ENCODE data around the gene HSPB1.
"Not testable (repeated sequence)": the region's sequence is repeated elsewhere in the genome, so short reads cannot be mapped to it uniquely, and the experiment has no call there.

The HSPB1 gene

DNA sequence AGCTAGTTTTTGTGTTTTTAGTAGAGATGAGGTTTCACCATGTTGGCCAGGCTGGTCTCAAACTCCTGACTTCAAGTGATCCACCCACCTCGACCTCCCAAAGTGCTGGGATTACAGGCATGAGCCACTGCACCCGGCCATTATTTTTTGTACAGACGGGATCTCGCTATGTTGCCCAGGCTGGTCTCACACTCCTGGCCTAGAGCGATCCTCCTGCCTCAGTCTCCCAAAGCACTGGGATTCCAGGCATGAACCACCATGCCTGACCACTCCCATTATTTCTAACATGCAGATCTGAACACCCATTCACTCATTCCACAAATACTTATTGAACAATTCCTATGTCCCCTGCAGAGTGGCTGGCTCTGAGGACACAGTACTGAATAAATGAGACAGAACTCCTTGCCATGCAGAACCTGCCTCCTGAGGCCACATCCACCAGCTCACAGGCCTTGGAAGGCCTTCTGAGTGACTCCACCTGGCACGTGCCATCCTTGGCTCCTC, 11.6 kb upstream of the HSPB1 start:
- H3K9me3 Mint-ChIP-seq; H3K4me3 Mint-ChIP-seq; H3K36me3 Mint-ChIP-seq (ENCODE audit: low read depth): not testable (repeated sequence)
- intact Hi-C loops (cut with micrococcal nuclease): loop anchor here (1.0 kb wide), 1 partner anchor 23 kb away; no protein-coding TSS in a partner anchor
- H3K27ac Mint-ChIP-seq: peak overlapping the region; percentile 71
- peaks cover 51% of the 10 kb centered on the region for H3K4me1 Mint-ChIP-seq (ENCODE audit: low read depth)
- peaks cover 26% of the 10 kb centered on the region for H3K27me3 Mint-ChIP-seq

DNA sequence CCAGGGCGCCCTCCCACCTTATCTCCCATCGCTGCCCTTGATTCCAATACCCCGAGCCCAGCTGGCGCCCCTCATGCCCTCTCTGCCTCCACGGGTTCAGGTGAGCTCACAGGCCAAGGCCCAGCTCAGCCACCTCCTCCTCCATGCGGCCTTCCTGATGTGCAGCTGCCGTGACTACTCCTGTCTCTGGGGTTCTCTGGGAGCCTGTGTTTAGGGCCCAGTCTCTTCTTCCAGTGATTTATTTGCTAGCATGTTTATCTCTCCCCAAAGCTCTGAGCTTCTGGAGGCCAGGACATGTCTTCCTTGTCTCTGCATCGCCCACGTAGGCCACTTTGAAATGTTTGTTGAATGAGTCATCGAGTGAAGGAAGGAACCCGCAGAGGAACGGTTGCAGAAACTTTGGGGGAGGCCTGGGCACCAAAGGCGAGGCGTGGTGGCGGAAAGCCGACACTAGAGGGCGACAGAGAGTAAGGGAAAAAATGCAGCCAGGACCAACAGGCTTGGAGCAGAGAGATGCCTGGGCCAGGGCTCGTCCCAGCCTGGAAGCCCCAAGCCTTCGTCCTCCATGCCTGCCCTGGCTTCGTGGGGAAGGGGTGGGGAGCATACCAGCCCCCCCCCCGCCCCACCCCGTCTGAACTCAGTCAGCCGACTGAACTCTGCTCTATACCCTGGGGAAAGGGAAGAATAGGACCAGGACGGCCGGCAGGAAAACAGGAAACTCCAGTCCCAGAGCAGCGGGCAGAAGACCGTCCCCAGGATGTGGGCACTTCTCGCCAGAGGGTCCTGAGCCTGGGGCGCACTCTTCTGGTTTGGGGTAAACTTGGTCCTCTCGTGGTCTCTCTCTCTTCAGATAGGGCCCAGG, 10.9 kb upstream of the HSPB1 start:
- no peaks in the 10 kb centered on the region for H3K9me3 Mint-ChIP-seq
- intact Hi-C loops (cut with micrococcal nuclease): loop anchor here (1.0 kb wide), 1 partner anchor 23 kb away; no protein-coding TSS in a partner anchor
- peaks cover 20% of the 10 kb centered on the region for H3K27me3 Mint-ChIP-seq
- peaks cover 57% of the 10 kb centered on the region for H3K4me1 Mint-ChIP-seq (ENCODE audit: low read depth)
- no peaks in the 10 kb centered on the region for H3K36me3 Mint-ChIP-seq (ENCODE audit: low read depth)
- H3K4me3 Mint-ChIP-seq: peak overlapping the region; percentile 69
- H3K27ac Mint-ChIP-seq: peak overlapping the region; percentile 71

DNA sequence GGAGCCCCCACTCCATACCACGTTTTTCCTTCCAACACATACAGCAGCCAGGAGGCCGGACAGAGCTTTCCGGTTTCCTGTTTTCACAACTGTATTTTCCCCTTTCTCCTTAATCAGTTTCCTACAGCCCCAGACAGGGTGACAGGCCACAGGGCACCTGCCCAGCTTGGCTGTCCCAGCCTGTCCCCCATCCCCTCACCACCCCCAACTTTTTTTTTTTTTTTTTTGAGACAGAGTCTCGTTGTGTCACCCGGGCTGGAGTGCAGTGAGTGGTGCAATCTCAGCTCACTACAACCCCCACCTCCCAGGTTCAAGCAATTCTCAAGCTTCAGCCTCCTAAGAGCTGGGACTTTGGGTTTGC, 10.3 kb upstream of the HSPB1 start:
- peaks cover 21% of the 10 kb centered on the region for H3K27me3 Mint-ChIP-seq
- H3K4me3 Mint-ChIP-seq: peak overlapping the region; percentile 69
- no peaks in the 10 kb centered on the region for H3K36me3 Mint-ChIP-seq (ENCODE audit: low read depth)
- peak overlapping the region; percentile 71 for H3K27ac Mint-ChIP-seq
- H3K9me3 Mint-ChIP-seq: no peaks in the 10 kb centered on the region
- intact Hi-C loops (cut with micrococcal nuclease): no loop called here
- H3K4me1 Mint-ChIP-seq (ENCODE audit: low read depth): peaks cover 64% of the 10 kb centered on the region

DNA sequence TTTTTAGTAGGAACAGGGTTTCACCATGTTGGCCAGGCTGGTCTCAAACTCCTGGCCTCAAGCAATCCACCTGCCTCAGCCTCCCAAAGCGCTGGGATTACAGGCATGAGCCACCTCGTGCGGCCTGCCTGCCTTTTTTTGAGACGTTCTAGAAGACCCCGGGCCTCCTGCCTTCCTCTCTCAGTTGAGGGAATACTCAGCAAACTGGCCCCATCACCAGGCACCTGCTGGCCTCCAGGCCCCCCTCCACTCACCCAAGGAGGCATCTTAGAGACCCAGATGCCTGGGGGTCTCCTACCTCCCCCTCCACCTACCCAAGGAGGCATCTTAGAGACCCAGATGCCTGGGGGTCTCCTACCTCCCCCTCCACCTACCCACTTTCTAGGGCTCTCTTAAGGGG, 9.6 kb upstream of the HSPB1 start:
- H3K27me3 Mint-ChIP-seq: peaks cover 18% of the 10 kb centered on the region

DNA sequence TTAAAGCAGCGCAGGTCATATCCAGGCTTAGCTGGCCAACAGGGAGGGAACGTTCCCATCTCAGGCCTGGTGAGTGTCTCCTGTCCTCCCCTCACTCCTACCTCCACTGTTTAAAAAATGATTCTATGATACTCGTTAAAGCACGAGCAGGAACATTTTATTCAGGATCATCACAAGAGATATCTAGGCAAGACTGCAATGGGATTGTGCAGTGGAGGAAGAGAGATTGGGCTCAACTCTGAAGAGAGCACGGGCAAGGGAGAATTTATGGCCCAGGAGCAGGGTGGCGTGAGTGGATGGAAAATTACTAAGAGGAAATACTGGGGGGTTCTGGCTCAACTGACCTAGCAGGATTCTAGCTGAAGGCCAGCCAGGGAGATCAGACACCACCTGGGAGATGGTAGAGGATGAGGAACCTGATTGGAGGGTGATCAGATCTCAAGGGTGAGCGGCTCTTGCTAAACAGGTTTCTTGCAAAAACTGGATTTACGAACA, 9.0 kb upstream of the HSPB1 start:
- Mint-ChIP-seq H3K9me3 (no peaks in the 10 kb centered on the region), H3K27ac (peak overlapping the region; percentile 8)
- intact Hi-C loops (cut with micrococcal nuclease): no loop called here

More for the DNA sequence above, 9.6 kb upstream of the HSPB1 start:
- H3K36me3 Mint-ChIP-seq (ENCODE audit: low read depth); H3K27ac Mint-ChIP-seq; H3K4me3 Mint-ChIP-seq; intact Hi-C loops (cut with micrococcal nuclease); H3K9me3 Mint-ChIP-seq: not testable (repeated sequence)
- H3K4me1 Mint-ChIP-seq (ENCODE audit: low read depth): peaks cover 68% of the 10 kb centered on the region

DNA sequence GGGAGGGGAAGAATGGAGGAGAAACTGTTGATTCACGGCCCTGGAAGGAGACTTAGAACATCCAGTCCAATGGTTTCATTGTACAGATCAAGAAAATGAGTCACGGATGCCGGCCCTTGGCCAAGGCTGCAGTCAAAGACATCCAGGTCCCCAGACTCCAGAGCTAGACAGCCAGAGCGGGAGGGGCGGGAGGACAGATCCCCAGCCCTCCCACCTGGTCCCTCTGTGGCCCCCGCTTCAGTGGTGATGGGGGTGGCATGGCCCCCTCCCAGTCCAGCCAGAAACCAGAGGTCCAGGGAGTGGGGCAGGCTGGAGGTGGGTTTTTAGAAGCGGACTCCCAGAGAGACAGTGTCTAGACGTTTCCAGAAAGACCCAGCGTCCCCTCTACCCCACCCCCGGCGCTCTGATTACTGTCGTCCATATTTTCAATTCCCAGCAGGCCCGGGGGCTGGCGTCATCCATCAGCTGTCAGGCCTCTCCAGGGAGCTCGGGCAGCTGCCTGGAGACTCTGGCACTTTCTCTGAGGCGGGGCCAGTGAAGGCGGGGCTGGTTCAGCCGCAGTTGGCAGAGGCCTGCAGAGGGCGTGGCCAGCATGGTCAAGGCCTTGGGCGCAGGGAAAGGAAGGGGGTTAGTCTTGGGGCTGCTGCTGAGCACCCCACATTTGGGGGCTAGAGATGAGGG, 8.0 kb upstream of the HSPB1 start:
- peaks cover 68% of the 10 kb centered on the region for H3K4me1 Mint-ChIP-seq (ENCODE audit: low read depth)
- H3K4me3 Mint-ChIP-seq: peak overlapping the region; percentile 44
- H3K27ac Mint-ChIP-seq: peak overlapping the region; percentile 76
- H3K9me3 Mint-ChIP-seq: no peaks in the 10 kb centered on the region
- intact Hi-C loops (cut with micrococcal nuclease): no loop called here
- H3K36me3 Mint-ChIP-seq (ENCODE audit: low read depth): no peaks in the 10 kb centered on the region
- peaks cover 14% of the 10 kb centered on the region for H3K27me3 Mint-ChIP-seq

More for the DNA sequence above, 9.0 kb upstream of the HSPB1 start:
- peaks cover 14% of the 10 kb centered on the region for H3K27me3 Mint-ChIP-seq
- H3K4me3 Mint-ChIP-seq: no peak overlapping the region
- peaks cover 68% of the 10 kb centered on the region for H3K4me1 Mint-ChIP-seq (ENCODE audit: low read depth)
- no peaks in the 10 kb centered on the region for H3K36me3 Mint-ChIP-seq (ENCODE audit: low read depth)

DNA sequence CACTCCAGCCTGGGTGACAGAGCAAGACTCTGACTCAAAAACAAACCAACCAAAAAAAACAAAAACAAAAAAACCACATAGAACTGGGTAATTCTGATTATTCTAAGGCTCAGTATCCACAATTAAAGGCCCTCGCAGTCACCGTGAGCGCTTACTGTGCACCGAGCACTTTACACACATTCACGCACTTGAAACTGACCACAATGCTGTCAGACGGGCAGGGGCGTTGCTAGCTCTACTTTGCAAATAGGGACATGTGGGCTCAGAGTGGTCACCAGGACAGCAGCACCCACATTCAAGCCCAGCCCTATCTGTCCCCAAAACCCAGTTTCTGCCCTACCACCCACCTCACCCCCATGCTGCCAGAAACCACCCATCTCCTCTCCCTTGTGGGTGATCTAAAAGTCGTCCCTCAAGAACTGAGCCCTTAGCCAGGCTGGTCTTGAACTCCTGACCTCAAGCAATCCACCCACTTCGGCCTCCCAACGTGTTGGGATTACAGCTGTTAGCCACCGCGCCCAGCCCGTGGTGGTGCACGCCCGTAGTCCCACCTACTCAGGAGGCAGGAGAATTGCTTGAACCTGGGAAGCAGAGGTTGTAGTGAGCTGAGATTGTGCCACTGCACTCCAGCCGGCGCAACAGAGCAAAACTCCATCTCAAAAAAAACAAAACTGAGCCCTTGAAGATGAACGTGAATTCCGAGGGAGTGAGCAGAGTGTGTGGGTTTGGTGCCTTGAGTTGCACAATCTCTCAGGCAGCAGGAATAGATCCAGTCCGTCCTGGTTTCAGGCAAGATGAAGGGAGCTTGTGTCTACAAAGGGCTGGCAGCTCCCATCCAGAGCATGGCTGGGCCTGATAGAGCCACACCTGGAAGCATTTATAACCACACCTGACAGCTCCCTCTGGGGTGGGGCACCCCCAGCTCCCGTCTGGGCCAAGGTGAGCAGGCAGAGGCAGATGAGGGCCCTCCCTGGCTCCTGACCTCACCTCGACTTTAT, 5.4 kb upstream of the HSPB1 start:
- Mint-ChIP-seq H3K36me3 (ENCODE audit: low read depth) (peaks cover 1% of the 10 kb centered on the region), H3K27me3 (peaks cover 13% of the 10 kb centered on the region), H3K4me3 (no peak overlapping the region), H3K9me3 (peaks cover 3% of the 10 kb centered on the region), H3K27ac (peak overlapping the region; percentile 29), H3K4me1 (ENCODE audit: low read depth) (peaks cover 51% of the 10 kb centered on the region)
- intact Hi-C loops (cut with micrococcal nuclease): no loop called here

DNA sequence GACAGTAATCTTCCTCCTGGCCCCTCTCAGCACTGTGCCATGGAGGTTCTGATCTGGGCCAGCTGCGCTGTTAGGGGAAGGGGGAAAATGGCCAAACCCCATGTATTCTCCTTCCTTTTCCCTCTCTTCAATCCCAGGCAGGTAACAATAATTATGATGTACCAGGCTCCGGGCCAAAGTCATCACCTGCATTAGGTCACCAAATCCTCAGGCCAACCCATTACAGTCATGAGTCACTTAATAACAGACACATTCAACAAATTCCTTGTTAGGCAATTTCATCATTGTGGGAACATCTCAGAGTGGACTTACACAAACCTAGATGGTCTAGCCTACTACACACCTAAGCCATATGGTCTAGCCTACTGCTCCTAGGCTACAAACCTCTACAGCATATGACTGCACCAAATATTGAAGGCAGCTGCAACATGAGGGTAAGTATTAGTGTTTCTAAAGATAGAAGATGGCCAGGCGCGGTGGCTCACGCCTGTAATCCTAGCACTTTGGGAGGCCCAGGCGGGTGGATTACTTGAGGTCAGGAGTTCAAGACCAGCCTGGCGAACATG, 2.2 kb upstream of the HSPB1 start:
- Mint-ChIP-seq H3K36me3 (ENCODE audit: low read depth) (peaks cover 31% of the 10 kb centered on the region), H3K9me3 (peaks cover 8% of the 10 kb centered on the region), H3K27me3 (peaks cover 12% of the 10 kb centered on the region), H3K27ac (no peak overlapping the region), H3K4me3 (no peak overlapping the region), H3K4me1 (ENCODE audit: low read depth) (peaks cover 43% of the 10 kb centered on the region)
- intact Hi-C loops (cut with micrococcal nuclease): no loop called here

DNA sequence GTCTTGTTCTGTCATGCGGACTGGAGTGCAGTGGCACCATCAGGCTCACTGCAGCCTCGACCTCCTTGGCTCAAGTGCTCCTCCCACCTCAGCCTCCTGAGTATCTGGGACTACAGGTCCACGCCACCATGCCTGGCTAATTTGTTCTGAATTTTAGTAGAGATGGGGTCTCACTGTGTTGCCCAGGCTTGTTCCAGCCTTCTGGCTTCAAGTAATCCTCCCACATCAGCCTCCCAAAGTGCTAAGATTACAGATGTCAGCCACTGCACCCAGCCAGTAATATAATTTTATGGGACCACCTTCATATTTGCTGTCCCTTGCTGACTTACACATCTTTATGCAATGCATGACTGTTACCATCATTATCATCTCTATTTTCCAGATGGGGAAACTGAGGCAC, 1.5 kb upstream of the HSPB1 start:
- Mint-ChIP-seq H3K4me1 (ENCODE audit: low read depth) (peaks cover 35% of the 10 kb centered on the region), H3K27me3 (peaks cover 12% of the 10 kb centered on the region), H3K27ac (no peak overlapping the region), H3K36me3 (ENCODE audit: low read depth) (peaks cover 31% of the 10 kb centered on the region), H3K9me3 (peaks cover 8% of the 10 kb centered on the region), H3K4me3 (no peak overlapping the region)
- intact Hi-C loops (cut with micrococcal nuclease): no loop called here

DNA sequence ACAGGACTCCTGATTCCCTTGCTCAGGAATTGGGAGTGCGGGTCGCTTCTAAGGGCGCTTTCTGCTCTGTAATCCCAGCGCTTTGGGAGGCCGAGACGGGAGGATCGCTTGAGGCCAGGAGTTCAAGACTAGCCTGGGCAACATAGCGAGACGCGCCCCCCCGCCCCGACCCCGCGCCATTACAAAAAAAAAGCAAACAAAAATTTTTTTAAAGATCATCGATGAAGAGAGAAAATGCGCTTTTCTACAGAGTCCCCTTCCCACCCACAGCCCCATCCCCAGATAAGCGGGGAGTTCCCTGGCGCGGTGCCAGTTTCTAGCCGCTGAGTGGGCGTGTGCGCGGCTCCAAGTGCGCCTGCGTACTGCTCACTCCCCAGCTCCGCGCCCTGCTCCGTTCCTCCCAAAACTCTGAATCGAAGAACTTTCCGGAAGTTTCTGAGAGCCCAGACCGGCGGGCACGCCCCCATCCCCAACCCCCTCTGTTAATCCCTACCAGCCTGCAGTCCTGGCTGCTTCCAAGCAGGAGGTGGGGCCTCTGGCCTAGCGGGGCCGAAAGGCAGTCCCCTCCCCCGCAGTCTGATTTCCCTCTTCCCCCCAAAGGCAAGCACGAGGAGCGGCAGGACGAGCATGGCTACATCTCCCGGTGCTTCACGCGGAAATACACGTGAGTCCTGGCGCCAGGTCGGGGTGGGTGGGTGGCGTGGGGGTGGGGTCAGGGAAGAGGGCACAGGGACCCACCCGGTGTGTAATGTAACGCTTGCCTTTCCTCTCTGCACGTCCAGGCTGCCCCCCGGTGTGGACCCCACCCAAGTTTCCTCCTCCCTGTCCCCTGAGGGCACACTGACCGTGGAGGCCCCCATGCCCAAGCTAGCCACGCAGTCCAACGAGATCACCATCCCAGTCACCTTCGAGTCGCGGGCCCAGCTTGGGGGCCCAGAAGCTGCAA, 1.0 kb downstream of the HSPB1 start:
- Mint-ChIP-seq H3K4me1 (ENCODE audit: low read depth) (peaks cover 20% of the 10 kb centered on the region), H3K27me3 (peaks cover 6% of the 10 kb centered on the region), H3K4me3 (peak overlapping the region; percentile 91), H3K27ac (peak overlapping the region; percentile 88), H3K9me3 (peaks cover 8% of the 10 kb centered on the region), H3K36me3 (ENCODE audit: low read depth) (peaks cover 31% of the 10 kb centered on the region)
- intact Hi-C loops (cut with micrococcal nuclease): no loop called here

DNA sequence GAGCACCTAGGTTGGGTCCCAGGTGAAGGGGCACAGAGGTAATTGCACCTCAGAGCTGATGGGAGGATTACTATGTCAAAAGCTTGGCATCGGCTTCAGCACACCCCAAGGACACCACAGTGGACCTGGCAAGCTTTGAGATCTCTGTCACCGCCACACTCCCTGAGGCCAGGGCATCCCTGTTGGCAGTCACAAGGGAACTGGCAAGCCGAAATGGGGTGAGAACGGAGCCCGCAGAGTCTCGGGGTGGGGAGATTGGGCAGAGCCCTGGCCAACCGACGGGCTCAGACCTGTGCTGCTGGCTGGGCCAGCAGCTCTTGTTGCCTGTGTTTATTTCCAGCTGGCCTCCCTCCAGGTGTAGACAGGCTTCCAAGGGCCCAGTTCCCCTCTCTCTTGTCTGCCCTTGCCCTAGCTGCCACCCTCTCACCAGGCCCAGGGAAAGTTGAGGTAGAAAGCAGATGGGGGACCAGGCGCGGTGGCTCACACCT, 2.5 kb downstream of the HSPB1 start:
- H3K27ac Mint-ChIP-seq: no peak overlapping the region
- no peak overlapping the region for H3K4me3 Mint-ChIP-seq
- intact Hi-C loops (cut with micrococcal nuclease): no loop called here
- H3K36me3 Mint-ChIP-seq (ENCODE audit: low read depth): peaks cover 31% of the 10 kb centered on the region
- H3K27me3 Mint-ChIP-seq: peaks cover 5% of the 10 kb centered on the region
- peaks cover 8% of the 10 kb centered on the region for H3K9me3 Mint-ChIP-seq
- H3K4me1 Mint-ChIP-seq (ENCODE audit: low read depth): peaks cover 20% of the 10 kb centered on the region

DNA sequence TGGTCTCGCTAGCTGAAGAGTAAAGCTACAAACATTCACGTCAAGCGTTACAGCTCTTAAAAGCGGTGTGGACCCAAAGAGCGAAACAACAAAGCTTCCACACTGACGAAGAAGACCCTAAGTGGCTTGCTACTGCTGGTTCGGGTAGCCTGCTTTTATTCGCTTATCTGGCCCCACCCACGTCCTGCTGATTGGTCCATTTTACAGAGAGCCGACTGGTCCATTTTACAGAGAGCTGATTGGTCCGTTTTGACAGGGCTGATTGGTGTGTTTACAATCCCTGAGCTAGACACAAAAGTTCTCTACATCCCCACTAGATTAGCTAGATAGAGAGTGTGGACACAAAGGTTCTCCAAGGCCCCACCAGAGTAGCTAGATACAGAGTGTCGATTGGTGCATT, 6.4 kb downstream of the HSPB1 start:
- intact Hi-C loops (cut with micrococcal nuclease); H3K9me3 Mint-ChIP-seq: not testable (repeated sequence)

More for the DNA sequence above, 6.4 kb downstream of the HSPB1 start:
- peaks cover 20% of the 10 kb centered on the region for H3K4me1 Mint-ChIP-seq (ENCODE audit: low read depth)
- not testable (repeated sequence) for H3K27me3 Mint-ChIP-seq, H3K27ac Mint-ChIP-seq, H3K4me3 Mint-ChIP-seq
- H3K36me3 Mint-ChIP-seq (ENCODE audit: low read depth): peaks cover 13% of the 10 kb centered on the region
